ENCODE results near the gene LRP8.

GRCh38 chr1:53335661-53336060, 7.8 kb upstream of the LRP8 start:
- TF ChIP-seq CTCF (IDR thresholded peaks at IDR 0.05) (no peak), POLR2AphosphoS5 (IDR thresholded peaks at IDR 0.05) (no peak)
